WERI-Rb-1 (cell line): ENCODE data around the gene CHI3L1.

Experiments used
- DNase-seq: peaks from one replicate; pipeline ENCODE4 v3.0.0-alpha.2; 2020
- H3K27ac ChIP-seq: fragments of 250-450 bp; sonication (Bioruptor Pico); 2 replicates; pipeline ENCODE4 v1.5.1; 2020; ENCODE audit warnings: mild to moderate bottlenecking, moderate library complexity
- H3K27me3 ChIP-seq: fragments of 250-450 bp; sonication (Bioruptor Pico); 2 replicates; pipeline ENCODE4 v1.5.1; 2021; ENCODE audit warnings: mild to moderate bottlenecking, low read depth, moderate library complexity; ENCODE audit not compliant: insufficient read depth, severe bottlenecking
- H3K36me3 ChIP-seq: fragments of 250-450 bp; sonication (Bioruptor Pico); 2 replicates; pipeline ENCODE4 v1.5.1; 2020; ENCODE audit warnings: mild to moderate bottlenecking, moderate library complexity
- H3K4me3 ChIP-seq: 2 replicates; pipeline ENCODE4 v1.5.1; 2011; ENCODE audit warnings: low read depth, mild to moderate bottlenecking, control low read depth, low read length
- H3K9me3 ChIP-seq: fragments of 250-450 bp; sonication (Bioruptor Pico); 2 replicates; pipeline ENCODE4 v1.5.1; 2021; ENCODE audit warnings: mild to moderate bottlenecking, moderate library complexity; ENCODE audit not compliant: severe bottlenecking
- CTCF ChIP-seq: IDR thresholded peaks from 2 replicates; pipeline ENCODE4 v1.5.1; 2011; ENCODE audit warnings: low read depth, mild to moderate bottlenecking, control low read depth, inconsistent platforms, low read length

CHI3L1 gene

GRCh38 chr1:203216274-203217138 is 30.0 kb upstream of the CHI3L1 start:
- H3K27me3 ChIP-seq = no peaks in the 10 kb centered on the region
- TF ChIP-seq CTCF = peak; percentile 91
- no peaks in the 10 kb centered on the region for H3K9me3 ChIP-seq
- no peak overlapping the region for H3K4me3 ChIP-seq
- peak; percentile 93 for DNase-seq
- peak overlapping the region; percentile 16 for H3K27ac ChIP-seq
- H3K36me3 ChIP-seq = no peaks in the 10 kb centered on the region

- Histone ChIP-seq H3K4me3 (no peak overlapping the region), H3K27ac (peak overlapping the region; percentile 16), H3K27me3 (no peaks in the 10 kb centered on the region), H3K9me3 (no peaks in the 10 kb centered on the region), H3K36me3 (no peaks in the 10 kb centered on the region)
- DNase-seq = peak; percentile 77
- TF ChIP-seq CTCF = no peak
These were observed 29.1 kb upstream of the CHI3L1 start for GRCh38 chr1:203215573-203215972.

GRCh38 chr1:203214871-203215270 is 28.4 kb upstream of the CHI3L1 start:
- DNase-seq = no peak
- H3K27ac ChIP-seq = 0 out of 2 replicates have a peak overlapping the region, but pooled peaks have one; percentile 16
- no peaks in the 10 kb centered on the region for H3K36me3 ChIP-seq
- H3K27me3 ChIP-seq = no peaks in the 10 kb centered on the region
- no peak for TF ChIP-seq CTCF
- no peaks in the 10 kb centered on the region for H3K9me3 ChIP-seq
- no peak overlapping the region for H3K4me3 ChIP-seq

- no peaks in the 10 kb centered on the region for H3K9me3 ChIP-seq
- TF ChIP-seq CTCF = no peak
- H3K27ac ChIP-seq = no peak overlapping the region
- no peak for DNase-seq
- H3K36me3 ChIP-seq = no peaks in the 10 kb centered on the region
- H3K4me3 ChIP-seq = no peak overlapping the region
- no peaks in the 10 kb centered on the region for H3K27me3 ChIP-seq
These were observed 26.6 kb upstream of the CHI3L1 start for GRCh38 chr1:203213126-203213525.

- Histone ChIP-seq H3K36me3 (no peaks in the 10 kb centered on the region), H3K4me3 (no peak overlapping the region), H3K27me3 (no peaks in the 10 kb centered on the region), H3K9me3 (no peaks in the 10 kb centered on the region), H3K27ac (no peak overlapping the region)
- TF ChIP-seq CTCF = no peak
- no peak for DNase-seq
These were observed 25.3 kb upstream of the CHI3L1 start for GRCh38 chr1:203211812-203212211.

GRCh38 chr1:203210988-203211387 is 24.5 kb upstream of the CHI3L1 start:
- no peak for TF ChIP-seq CTCF
- H3K27me3 ChIP-seq = no peaks in the 10 kb centered on the region
- H3K9me3 ChIP-seq = no peaks in the 10 kb centered on the region
- no peak overlapping the region for H3K4me3 ChIP-seq
- H3K27ac ChIP-seq = no peak overlapping the region
- no peak for DNase-seq
- no peaks in the 10 kb centered on the region for H3K36me3 ChIP-seq
